Heart left ventricle (tissue), 16 donors: ENCODE data around the gene PRR22. TPM values are rescaled to one million over a fixed set of nuclear protein-coding genes. Genes with fewer than 3 reads are reported as not detected.
A peak's percentile ranks its signal among the peaks of the same experiment; 100 is the strongest.

Experiments used
- ATAC-seq, 4 donors: fragments of 200-7000 bp; cut with Tn5 transposase; one replicate each; pipeline ENCODE4 v1.9.1; 2020 to 2022; ENCODE audit warnings: moderate library complexity in 4 of 4, mild to moderate bottlenecking in 3 of 4, moderate number of reproducible peaks in 1 of 4
- DNase-seq, 5 donors: peaks; one replicate each; pipeline ENCODE4 v3.0.0-alpha.2; 2020
- H3K27ac ChIP-seq, 12 donors: fragments of 200-600 bp; sonication (generic) in 4 of 12; one replicate each; pipeline versions ENCODE4 v1.5.0 to v1.8.0; 2016 to 2022; ENCODE audit warnings: mild to moderate bottlenecking in 2 of 12
- H3K27me3 ChIP-seq, 9 donors: fragments of 200-600 bp; sonication (generic) in 2 of 9; one replicate each; pipeline versions ENCODE4 v1.5.1 to v1.8.0; 2016 to 2022; ENCODE audit warnings: mild to moderate bottlenecking in 3 of 9
- H3K36me3 ChIP-seq, 9 donors: fragments of 200-600 bp; sonication (generic) in 2 of 9; one replicate each; pipeline versions ENCODE4 v1.5.0 to v1.8.0; 2018 to 2022; ENCODE audit warnings: mild to moderate bottlenecking in 2 of 9
- H3K4me1 ChIP-seq, 12 donors: fragments of 200-600 bp; sonication (generic) in 4 of 12; one replicate each; pipeline versions ENCODE4 v1.5.0 to v1.8.0; 2016 to 2022; ENCODE audit warnings: mild to moderate bottlenecking in 3 of 12
- H3K4me3 ChIP-seq, 12 donors: fragments of 200-600 bp; sonication (generic) in 4 of 12; one replicate each; pipeline versions ENCODE4 v1.5.0 to v1.8.0; 2017 to 2022; ENCODE audit warnings: mild to moderate bottlenecking in 9 of 12, moderate library complexity in 4 of 12
- H3K9me3 ChIP-seq, 12 donors: fragments of 200-600 bp; sonication (generic) in 4 of 12; one replicate each; pipeline versions ENCODE4 v1.5.0 to v1.8.0; 2016 to 2022; ENCODE audit warnings: mild to moderate bottlenecking in 1 of 12
- CTCF ChIP-seq, 12 donors: fragments of 200-600 bp; sonication (generic) in 4 of 12; IDR thresholded peaks; one replicate each; pipeline versions ENCODE4 v1.5.0 to v1.8.0; 2018 to 2022; ENCODE audit warnings: antibody characterized with exemption in 12 of 12, mild to moderate bottlenecking in 5 of 12
- POLR2A ChIP-seq, 2 donors: fragments of 450-650 bp; IDR thresholded peaks; one replicate each; pipeline ENCODE4 v1.6.1; 2017; ENCODE audit warnings: antibody characterized with exemption in 2 of 2, mild to moderate bottlenecking in 2 of 2, moderate library complexity in 2 of 2
- WGBS, 4 donors: extraction: QIAGEN DNeasy Blood & Tissue Kit in 2 of 4; methylation state at CpG; one replicate each; pipeline versions ENCODE4 v1.1.5 to v1.1.7; 2013 to 2018; 5-methylcytosine and 5-hydroxymethylcytosine counted together
- intact Hi-C, 10 donors: fragments of 100-400 bp; cut with DNase I; formaldehyde crosslinking; loops; one replicate each; pipeline versions ENCODE4 v1.11.1 to v1.14.2; 2022
- polyA plus RNA-seq, 2 donors: library from polyadenylated mRNA; stranded (reverse); fragments of 200-250 nt; gene quantifications; one replicate each; pipeline ENCODE4 v1.2.3, GENCODE V29; 2013
- total RNA-seq, 9 donors: library from RNA; depleted of rRNA in 2 of 9; stranded (reverse); fragments of >200 nt in 2 of 9; fragmentation: NEBNext Ultra II Directional in 3 of 9; extraction: Animal tissue kit (Norgen Biotek cat#: 25700) in 3 of 9; gene quantifications; one replicate each; pipeline versions ENCODE4 v1.1.0 to v1.2.4, GENCODE V29; 2016 to 2023
- donor health status: ischemic (EF 13 %, LVEDD 7.1; RV severe dilation, severe dysfunction).
- donor health status: healthy with polysubstance abuse.
- donor health status: DM: no; HTN: yes; CAD: no.
- donor health status: DM: no; HTN: no; CAD: no.
- donor health status: ischemic (EF 25% LVEDD 6.9; RV normal size, moderate dysfunction).
- donor health status: ischemic (EF 25% LVEDD 5.7; RV mildly dilated, moderate dysfunction).
- donor health status: healthy.
- donor health status: DM: yes; HTN: yes; CAD: no.
- donor health status: ischemic (EF 35%, LVEDD 5.7; RV mildly dilated, moderate dysfunction).
- donor health status: nonischemic (EF 11% LVEDD 7.7; RV severe dilation, severe dysfunction).
- donor health status: DM: yes; HTN: yes; CAD: no.
- donor health status: PGD.
- donor health status: ischemic (EF 29% LVEDD 5.4; RV normal size, mild dysfunction).
- donor health status: nonischemic (EF 23%, LVEDD 6.1; RV moderate dilation, normal function).

The PRR22 gene
- total and polyA plus RNA-seq, 11 donors: 0.91 to 1.9 (median 1.1) TPM; not detected in 2

DNA sequence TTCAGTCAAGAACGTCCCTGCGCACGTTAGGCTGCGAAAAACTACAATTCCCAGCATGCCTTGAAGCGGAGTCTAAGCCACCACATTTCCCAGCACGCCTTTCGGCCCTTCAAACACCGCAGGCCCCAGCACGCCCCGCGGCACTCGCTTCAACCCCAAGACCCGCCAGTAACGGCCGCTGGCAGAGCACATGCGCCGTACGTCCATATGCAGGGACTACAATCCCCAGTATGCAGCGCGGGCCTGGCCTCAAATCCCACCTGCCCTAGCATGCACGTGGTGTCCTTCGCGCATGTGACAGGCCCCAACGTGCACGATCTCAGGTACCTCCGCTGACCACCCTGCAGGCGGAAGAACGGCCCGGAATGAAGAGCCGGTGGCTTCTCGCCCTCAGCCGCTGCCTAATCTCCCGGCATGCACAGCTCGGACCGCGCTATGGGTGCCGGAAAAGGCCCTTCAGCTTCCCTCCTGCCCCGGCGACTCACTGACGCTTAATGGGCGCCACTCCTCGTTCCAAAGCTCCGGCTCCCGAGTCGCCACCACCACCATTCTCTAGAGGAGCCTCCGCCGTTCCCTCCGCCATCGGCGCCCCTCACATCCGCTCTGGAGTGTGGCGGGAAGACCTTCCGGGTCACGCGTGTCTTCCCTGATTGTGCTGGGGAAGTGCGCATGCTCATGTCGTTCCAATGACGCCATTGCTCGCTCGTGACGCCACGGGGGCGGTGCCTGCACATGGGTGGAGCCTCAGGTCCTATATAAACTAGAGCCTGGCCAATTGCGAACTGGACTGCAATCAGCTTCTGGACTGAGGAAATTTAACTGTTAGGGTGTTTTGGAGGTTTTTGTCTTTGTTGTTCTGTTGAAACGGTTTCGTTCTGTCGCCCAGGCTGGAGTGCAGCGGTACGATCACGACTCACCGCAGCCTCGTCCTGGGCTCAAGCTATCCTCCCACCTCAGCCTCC lies 6.3 kb upstream of the PRR22 start, which contains the start of gene DUS3L:
Gene DUS3L (minus strand): TSS at position 605 of the 962 bp plus-strand sequence. CDS start 22 bp downstream, at position 583.
- Histone ChIP-seq H3K27me3 (no peaks in the 10 kb centered on the region), H3K36me3 (peaks cover 2 to 42% (median 41%) of the 10 kb centered on the region in 9 donors), H3K9me3 (no peaks in the 10 kb centered on the region), H3K4me1 (peaks cover 0 to 11% (median 6%) of the 10 kb centered on the region in 12 donors), H3K27ac (peak within 1 kb of the TSS; percentile 90 to 100 (median 96)), H3K4me3 (peak within 1 kb of the TSS; percentile 59 to 97 (median 82))
- TF ChIP-seq POLR2A (IDR thresholded peaks at IDR 0.05): peak in 1 of 2 donors; percentile 48
- TF ChIP-seq CTCF (IDR thresholded peaks at IDR 0.05): no peak
- peak; percentile 95 to 98 (median 97) for DNase-seq
- ATAC-seq: peak; percentile 97
- WGBS, 4 donors: 10 to 14% (median 12%) methylated on average over 58 to 72 of the region's 72 CpGs
- intact Hi-C loops: loop anchor here in 4 of 10 donors (2.0 to 10.0 kb wide), 4 partner anchors 69 to 169 kb away; partner anchors contain the start of genes CATSPERD (in 2 of the 4), LONP1 (in 2 of the 4), HSD11B1L (in 1 of the 4) and MICOS13 (in 1 of the 4)

GRCh38 chr19:5789886-5790558 lies 5.5 kb upstream of the PRR22 start:
- H3K9me3 ChIP-seq: no peaks in the 10 kb centered on the region
- peak overlapping the region in 10 of 12 donors; percentile 90 to 100 (median 98) for H3K27ac ChIP-seq
- WGBS, 4 donors: 77 to 81% (median 79%) methylated on average over 26 of the region's 26 CpGs

DNA sequence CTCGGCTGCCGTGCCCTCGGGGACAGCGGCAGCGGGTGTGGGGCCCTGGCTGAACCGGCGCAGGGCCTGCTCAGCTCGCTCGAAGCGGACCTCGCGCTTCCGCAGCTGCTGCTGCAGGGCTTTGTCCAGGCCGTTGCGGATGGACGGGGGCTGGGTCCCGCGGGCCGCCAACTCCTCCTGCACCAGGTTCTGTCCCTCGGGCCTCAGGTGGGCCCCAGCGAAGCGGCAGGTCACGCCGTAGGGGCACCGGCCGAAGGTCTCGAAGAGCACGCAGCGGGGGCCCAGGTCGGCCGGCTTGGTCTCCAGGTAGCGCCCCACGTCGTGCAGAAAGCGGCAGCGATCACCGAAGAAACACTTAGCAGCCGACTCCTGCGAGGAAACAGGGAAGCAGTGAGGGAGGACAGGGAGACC lies 4.8 kb upstream of the PRR22 start:
- DNase-seq: no peak
- no peak overlapping the region for H3K4me3 ChIP-seq
- no peaks in the 10 kb centered on the region for H3K9me3 ChIP-seq
- ATAC-seq: no peak
- H3K27me3 ChIP-seq: no peaks in the 10 kb centered on the region
- intact Hi-C loops: no loop called here
- peaks cover 2 to 57% (median 56%) of the 10 kb centered on the region in 9 donors for H3K36me3 ChIP-seq
- H3K4me1 ChIP-seq: peaks cover 0 to 11% (median 6%) of the 10 kb centered on the region in 12 donors
- no peak overlapping the region for H3K27ac ChIP-seq
- TF ChIP-seq CTCF (IDR thresholded peaks at IDR 0.05) (no peak), POLR2A (IDR thresholded peaks at IDR 0.05) (no peak)
- WGBS, 4 donors: 92 to 95% (median 95%) methylated on average over 17 to 39 of the region's 39 CpGs

More at GRCh38 chr19:5789886-5790558, 5.5 kb upstream of the PRR22 start:
- TF ChIP-seq POLR2A (IDR thresholded peaks at IDR 0.05) (no peak), CTCF (IDR thresholded peaks at IDR 0.05) (no peak)
- Histone ChIP-seq H3K27me3 (no peaks in the 10 kb centered on the region), H3K4me1 (peaks cover 0 to 11% (median 6%) of the 10 kb centered on the region in 12 donors), H3K4me3 (peak overlapping the region; percentile 59 to 97 (median 82)), H3K36me3 (peaks cover 2 to 51% (median 50%) of the 10 kb centered on the region in 9 donors)
- ATAC-seq (no peak), DNase-seq (peak in 1 of 5 donors; percentile 15)
- intact Hi-C loops: loop anchor here in 4 of 10 donors (2.0 to 10.0 kb wide), 4 partner anchors 68 to 168 kb away; partner anchors contain the start of genes CATSPERD (in 2 of the 4), LONP1 (in 2 of the 4), HSD11B1L (in 1 of the 4) and MICOS13 (in 1 of the 4)
